AG04450 (cell line): ENCODE results near the gene MCU. TPM values are rescaled to one million over a fixed set of nuclear protein-coding genes. Genes with fewer than 3 reads are reported as not detected.

ENCODE experiments used
- CTCF ChIA-PET: fragments of 300-600, 350-600 bp; formaldehyde crosslinking; extraction: SDS; loops from one replicate; lab custom pipeline; 2022; ENCODE audit warnings: antibody characterized with exemption, inconsistent platforms; lab: Charles Lee
- POLR2A ChIA-PET: fragments of 350-600 bp; formaldehyde crosslinking; extraction: SDS; loops from one replicate; lab custom pipeline; 2021; ENCODE audit warnings: antibody characterized with exemption, inconsistent platforms; lab: Yijun Ruan, JAX
- DNase-seq: peaks from one replicate; pipeline ENCODE4 v3.0.0-alpha.2; 2011; ENCODE audit warnings: low read depth, low spot score
- H3K27ac ChIP-seq: one replicate; pipeline ENCODE4 v1.5.1; 2012; ENCODE audit warnings: low read depth, low read length, control low read depth
- H3K27me3 ChIP-seq: one replicate; pipeline ENCODE4 v1.6.0; 2012; ENCODE audit warnings: low read length; ENCODE audit not compliant: control insufficient read depth, insufficient read depth
- H3K4me3 ChIP-seq: 2 replicates; pipeline ENCODE4 v1.5.1; 2011; ENCODE audit warnings: mild to moderate bottlenecking, low read depth, low read length, control low read depth
- H3K9me3 ChIP-seq: 2 replicates; pipeline ENCODE4 v1.5.1; 2012; ENCODE audit warnings: low read length; ENCODE audit not compliant: control insufficient read depth, insufficient read depth
- CTCF ChIP-seq: IDR thresholded peaks from 2 replicates; pipeline ENCODE4 v1.5.1; 2011; ENCODE audit warnings: low read depth, low read length, control low read depth, inconsistent platforms
- polyA plus RNA-seq: library from polyadenylated mRNA; depleted of rRNA; stranded (reverse); fragments of >200 nt; gene quantifications from 2 replicates; pipeline ENCODE4 v1.2.3, GENCODE V29; 2011

Gene MCU
- polyA plus RNA-seq, 1 experiment, result 104 TPM

GRCh38 chr10:72690071-72690755 lies 1.7 kb upstream of the MCU start:
- CTCF ChIA-PET, result interaction anchor here (1.0 kb wide), 1 partner anchor 144 kb away, joined by 3 read pairs; no protein-coding TSS in a partner anchor
- Histone ChIP-seq H3K9me3 (no peaks in the 10 kb centered on the region; the same call in 1 of the 2 replicates), H3K27me3 (no peaks in the 10 kb centered on the region), H3K27ac (no peak overlapping the region), H3K4me3 (no peak overlapping the region)
- no peak for DNase-seq
- POLR2A ChIA-PET, result no interaction called here
- no peak for TF ChIP-seq CTCF

GRCh38 chr10:72691470-72691862 lies 477 bp upstream of the MCU start:
- Histone ChIP-seq H3K4me3 (peak overlapping the region; percentile 30), H3K27ac (no peak overlapping the region), H3K27me3 (no peaks in the 10 kb centered on the region), H3K9me3 (no peaks in the 10 kb centered on the region; the same call in 1 of the 2 replicates)
- no peak for TF ChIP-seq CTCF
- no peak for DNase-seq
- ChIA-PET POLR2A (interaction anchor here (0.5 to 2.4 kb wide), 15 partner anchors 8 to 336 kb away, joined by 3 to 14 read pairs (median 4); partner anchors contain the start of gene MICU1), CTCF (interaction anchor here (1.5 to 2.7 kb wide), 2 partner anchors 142 to 144 kb away, joined by 3 to 17 read pairs; no protein-coding TSS in a partner anchor)

- peak overlapping the region; percentile 40 for H3K27ac ChIP-seq
- ChIA-PET CTCF (interaction anchor here (0.9 to 2.7 kb wide), 3 partner anchors 141 to 328 kb away, joined by 5 to 17 read pairs (median 5); no protein-coding TSS in a partner anchor), POLR2A (interaction anchor here (0.5 to 2.4 kb wide), 6 partner anchors 21 to 141 kb away, joined by 3 to 14 read pairs (median 4); no protein-coding TSS in a partner anchor)
- H3K9me3 ChIP-seq, result no peaks in the 10 kb centered on the region; the same call in 1 of the 2 replicates
- H3K27me3 ChIP-seq, result no peaks in the 10 kb centered on the region
- DNase-seq, result no peak
- no peak for TF ChIP-seq CTCF
- peak overlapping the region; percentile 88 for H3K4me3 ChIP-seq
Measured at GRCh38 chr10:72692744-72692993, 726 bp downstream of the MCU start.

GRCh38 chr10:72692994-72693781 lies 1.2 kb downstream of the MCU start:
- POLR2A ChIA-PET, result interaction anchor here (0.5 to 2.4 kb wide), 7 partner anchors 11 to 140 kb away, joined by 3 to 14 read pairs (median 4); no protein-coding TSS in a partner anchor
- TF ChIP-seq CTCF, result no peak
- H3K4me3 ChIP-seq, result peak overlapping the region; percentile 88
- CTCF ChIA-PET, result interaction anchor here (0.9 to 2.7 kb wide), 4 partner anchors 36 to 329 kb away, joined by 4 to 17 read pairs (median 5); no protein-coding TSS in a partner anchor
- no peaks in the 10 kb centered on the region; the same call in 1 of the 2 replicates for H3K9me3 ChIP-seq
- no peaks in the 10 kb centered on the region for H3K27me3 ChIP-seq
- peak overlapping the region; percentile 40 for H3K27ac ChIP-seq
- DNase-seq, result no peak
